MM.1S (cell line): ENCODE data around the gene TOR3A.
A peak's percentile ranks its signal among the peaks of the same experiment; 100 is the strongest.

Experiments used
- DNase-seq: peaks from one replicate; pipeline ENCODE4 v3.0.0-alpha.2; 2015
- H2AFZ ChIP-seq: fragments of 300-600 bp; sonication (generic); 2 replicates; pipeline ENCODE4 v1.6.0; 2016; ENCODE audit warnings: antibody characterized with exemption, low read length
- H3F3A ChIP-seq: fragments of 300-600 bp; sonication (generic); 2 replicates; pipeline ENCODE4 v1.6.1; 2016; ENCODE audit warnings: mild to moderate bottlenecking, antibody characterized with exemption, low read length, moderate library complexity, mixed read lengths; ENCODE audit not compliant: insufficient read depth
- H3K27ac ChIP-seq: fragments of 300-600 bp; sonication (generic); 2 replicates; pipeline ENCODE4 v1.5.1; 2016; ENCODE audit warnings: mild to moderate bottlenecking, low read length
- H3K27me3 ChIP-seq: fragments of 300-600 bp; sonication (generic); replicated peaks from 2 replicates; pipeline ENCODE4 v1.6.0; 2016; ENCODE audit warnings: low read length; ENCODE audit not compliant: insufficient read depth
- H3K36me3 ChIP-seq: fragments of 300-600 bp; sonication (generic); replicated peaks from 2 replicates; pipeline ENCODE4 v1.6.1; 2016; ENCODE audit warnings: mild to moderate bottlenecking, low read length, mixed read lengths; ENCODE audit not compliant: insufficient read depth
- H3K4me1 ChIP-seq: fragments of 300-600 bp; sonication (generic); 2 replicates; pipeline ENCODE4 v1.6.1; 2016; ENCODE audit warnings: low read length, mixed read lengths
- H3K4me2 ChIP-seq: fragments of 300-600 bp; sonication (generic); 2 replicates; pipeline ENCODE4 v1.6.0; 2016; ENCODE audit warnings: low read depth, low read length
- H3K4me3 ChIP-seq: fragments of 300-600 bp; sonication (generic); 2 replicates; pipeline ENCODE4 v1.5.1; 2016; ENCODE audit warnings: low read length, mixed read lengths
- H3K79me2 ChIP-seq: fragments of 300-600 bp; sonication (generic); 2 replicates; pipeline ENCODE4 v1.6.1; 2016; ENCODE audit warnings: mixed run types, low read length, mixed read lengths
- H3K9ac ChIP-seq: fragments of 300-600 bp; sonication (generic); 2 replicates; pipeline ENCODE4 v1.6.1; 2016; ENCODE audit warnings: low read length, mixed read lengths
- H3K9me2 ChIP-seq: fragments of 300-600 bp; sonication (generic); replicated peaks from 2 replicates; pipeline ENCODE4 v1.6.1; 2016; ENCODE audit warnings: mild to moderate bottlenecking, low read length, mixed read lengths; ENCODE audit not compliant: insufficient read depth
- H3K9me3 ChIP-seq: fragments of 300-600 bp; sonication (generic); replicated peaks from 2 replicates; pipeline ENCODE4 v1.6.1; 2016; ENCODE audit warnings: mild to moderate bottlenecking, low read length, mixed read lengths; ENCODE audit not compliant: insufficient read depth
- H4K20me1 ChIP-seq: fragments of 300-600 bp; sonication (generic); 2 replicates; pipeline ENCODE4 v1.6.1; 2016; ENCODE audit warnings: mild to moderate bottlenecking, low read length, moderate library complexity, mixed read lengths; ENCODE audit not compliant: insufficient read depth
- EZH2 ChIP-seq: fragments of 300-600 bp; sonication (generic); optimal IDR thresholded peaks from 2 replicates; pipeline ENCODE3; 2017; ENCODE audit warnings: low read depth, mild to moderate bottlenecking, antibody characterized with exemption, low read length, mixed read lengths
- EZH2phosphoT487 ChIP-seq: fragments of 300-600 bp; sonication (generic); IDR thresholded peaks from 2 replicates; pipeline ENCODE4 v1.6.1; 2018; ENCODE audit warnings: antibody characterized with exemption, low read length
- TF ChIP-seq, protein P1 (sequence below): fragments of 300-600 bp; sonication (generic); IDR thresholded peaks from 2 replicates; pipeline ENCODE4 v1.5.1; 2016; ENCODE audit warnings: antibody characterized with exemption, low read length, mixed read lengths

The TOR3A gene

DNA sequence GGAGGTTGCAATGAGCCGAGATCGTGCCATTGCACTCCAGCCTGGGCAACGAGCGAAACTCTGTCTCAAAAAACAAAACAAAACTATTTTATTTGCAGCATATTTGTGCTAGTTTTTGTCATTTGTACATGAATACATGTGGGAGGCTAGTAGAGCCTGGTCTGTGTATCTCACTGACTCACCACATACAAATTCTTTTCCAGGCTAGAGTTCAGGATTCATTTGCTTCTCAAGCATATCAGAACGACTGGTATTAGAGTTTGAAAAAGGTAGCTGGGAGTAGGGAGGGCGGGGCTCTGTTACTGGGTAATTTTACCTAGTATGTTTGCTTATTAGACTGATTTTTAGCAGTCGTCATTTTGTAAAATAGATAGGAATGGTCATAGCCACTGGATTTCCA is 4.5 kb upstream of the TOR3A start:
- H2AFZ ChIP-seq, result no peak overlapping the region
- no peaks in the 10 kb centered on the region for H3K9me3 ChIP-seq
- H4K20me1 ChIP-seq, result no peaks in the 10 kb centered on the region
- peaks cover 11% of the 10 kb centered on the region for H3K4me1 ChIP-seq
- H3K4me2 ChIP-seq, result no peak overlapping the region
- no peaks in the 10 kb centered on the region for H3K36me3 ChIP-seq
- H3F3A ChIP-seq, result peaks cover 24% of the 10 kb centered on the region
- TF ChIP-seq, protein P1, sequence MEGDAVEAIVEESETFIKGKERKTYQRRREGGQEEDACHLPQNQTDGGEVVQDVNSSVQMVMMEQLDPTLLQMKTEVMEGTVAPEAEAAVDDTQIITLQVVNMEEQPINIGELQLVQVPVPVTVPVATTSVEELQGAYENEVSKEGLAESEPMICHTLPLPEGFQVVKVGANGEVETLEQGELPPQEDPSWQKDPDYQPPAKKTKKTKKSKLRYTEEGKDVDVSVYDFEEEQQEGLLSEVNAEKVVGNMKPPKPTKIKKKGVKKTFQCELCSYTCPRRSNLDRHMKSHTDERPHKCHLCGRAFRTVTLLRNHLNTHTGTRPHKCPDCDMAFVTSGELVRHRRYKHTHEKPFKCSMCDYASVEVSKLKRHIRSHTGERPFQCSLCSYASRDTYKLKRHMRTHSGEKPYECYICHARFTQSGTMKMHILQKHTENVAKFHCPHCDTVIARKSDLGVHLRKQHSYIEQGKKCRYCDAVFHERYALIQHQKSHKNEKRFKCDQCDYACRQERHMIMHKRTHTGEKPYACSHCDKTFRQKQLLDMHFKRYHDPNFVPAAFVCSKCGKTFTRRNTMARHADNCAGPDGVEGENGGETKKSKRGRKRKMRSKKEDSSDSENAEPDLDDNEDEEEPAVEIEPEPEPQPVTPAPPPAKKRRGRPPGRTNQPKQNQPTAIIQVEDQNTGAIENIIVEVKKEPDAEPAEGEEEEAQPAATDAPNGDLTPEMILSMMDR, result no peak
- TF ChIP-seq EZH2phosphoT487 (no peak), EZH2 (no peak)
- no peaks in the 10 kb centered on the region for H3K9me2 ChIP-seq
- H3K79me2 ChIP-seq, result peaks cover 9% of the 10 kb centered on the region
- H3K4me3 ChIP-seq, result no peak overlapping the region
- no peak for DNase-seq
- no peaks in the 10 kb centered on the region for H3K27me3 ChIP-seq
- no peak overlapping the region for H3K9ac ChIP-seq
- H3K27ac ChIP-seq, result no peak overlapping the region

DNA sequence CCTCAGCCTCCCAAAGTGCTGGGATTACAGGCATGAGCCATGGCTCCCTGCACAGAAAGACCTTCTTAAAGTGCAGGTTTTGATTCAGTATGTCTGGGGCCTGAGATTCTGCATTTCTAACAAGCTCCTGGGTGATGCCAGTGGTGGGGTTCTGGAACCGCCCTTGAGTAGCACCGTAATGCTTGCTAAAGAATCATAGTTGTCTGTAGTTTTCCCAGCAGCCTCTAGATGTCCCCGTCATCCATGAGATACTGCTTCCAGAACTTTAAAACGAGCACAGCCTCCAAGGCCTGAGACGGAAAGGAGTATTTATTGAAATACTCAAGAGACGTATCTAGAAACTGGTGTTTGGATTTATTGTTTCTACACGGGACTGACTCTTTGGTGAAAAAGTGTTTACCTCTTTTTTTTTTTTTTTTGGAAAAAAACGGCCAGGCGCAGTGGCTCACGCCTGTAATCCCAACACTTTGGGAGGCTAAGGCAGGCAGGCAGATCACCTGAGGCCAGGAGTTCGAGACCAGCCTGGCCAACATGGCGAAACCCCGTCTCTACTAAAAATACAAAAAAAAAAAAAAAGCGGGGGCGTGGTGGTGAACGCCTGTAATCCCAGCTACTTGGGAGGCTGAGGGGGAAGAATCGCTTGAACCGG is 2.6 kb upstream of the TOR3A start:
- H3K4me2 ChIP-seq, result no peak overlapping the region
- no peaks in the 10 kb centered on the region for H3K9me3 ChIP-seq

DNA sequence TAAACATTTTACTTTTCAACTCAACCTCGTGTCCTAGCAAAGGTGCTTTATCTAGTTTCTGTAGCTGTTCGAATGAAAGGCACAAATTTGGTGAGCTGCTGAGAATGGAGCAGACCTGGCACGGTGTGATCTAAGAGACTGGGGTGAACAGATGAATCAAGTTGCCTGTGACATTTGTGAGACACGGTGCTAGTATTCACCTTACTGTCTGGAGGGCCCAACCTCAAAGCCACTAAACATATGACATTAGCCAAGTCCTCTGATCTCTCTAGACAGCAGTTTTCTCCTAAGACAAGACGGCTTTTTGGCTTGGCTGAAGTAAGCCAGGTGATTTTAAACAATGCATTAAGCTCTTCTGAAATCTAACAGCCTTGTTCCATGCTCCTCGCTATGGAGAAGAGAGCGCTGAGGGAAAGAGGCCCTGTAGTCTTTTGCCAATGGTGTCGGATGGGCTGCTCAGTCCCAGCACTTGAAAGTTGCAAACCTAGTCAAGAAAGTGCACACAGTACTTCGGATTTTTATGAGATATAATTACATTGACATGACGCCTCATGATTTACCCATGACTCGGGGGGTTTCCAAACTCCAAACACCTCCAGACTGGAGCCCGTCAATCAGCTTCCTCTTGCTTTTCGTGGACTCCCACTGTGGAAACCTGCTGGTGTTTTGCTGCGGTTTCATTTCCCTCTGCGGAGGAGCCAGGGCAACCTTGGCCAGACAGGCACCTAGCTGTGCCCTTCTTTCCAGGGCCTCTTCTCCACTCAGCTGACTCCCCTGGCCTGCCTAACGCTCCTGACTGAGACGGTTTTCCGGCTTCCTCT is 794 bp upstream of the TOR3A start:
- Histone ChIP-seq H3K27ac (peak overlapping the region; percentile 93), H3K79me2 (peaks cover 45% of the 10 kb centered on the region), H3K4me2 (peak overlapping the region; percentile 91), H3K27me3 (no peaks in the 10 kb centered on the region), H3K9me3 (no peaks in the 10 kb centered on the region), H3K9me2 (no peaks in the 10 kb centered on the region), H2AFZ (peak overlapping the region; percentile 20), H3K4me3 (peak overlapping the region; percentile 57), H3F3A (peaks cover 41% of the 10 kb centered on the region), H3K4me1 (peaks cover 33% of the 10 kb centered on the region), H4K20me1 (no peaks in the 10 kb centered on the region), H3K9ac (peak overlapping the region; percentile 99), H3K36me3 (peaks cover 12% of the 10 kb centered on the region)
- TF ChIP-seq, protein P1, result no peak
- peak; percentile 71 for DNase-seq

More for the DNA sequence above, 2.6 kb upstream of the TOR3A start:
- TF ChIP-seq EZH2, result no peak
- TF ChIP-seq EZH2phosphoT487, result no peak
- TF ChIP-seq, protein P1, result peak; percentile 84
- no peaks in the 10 kb centered on the region for H3K27me3 ChIP-seq
- peaks cover 37% of the 10 kb centered on the region for H3F3A ChIP-seq
- peaks cover 18% of the 10 kb centered on the region for H3K4me1 ChIP-seq
- no peaks in the 10 kb centered on the region for H4K20me1 ChIP-seq
- peaks cover 27% of the 10 kb centered on the region for H3K79me2 ChIP-seq
- H3K4me3 ChIP-seq, result no peak overlapping the region
- no peak overlapping the region for H3K27ac ChIP-seq
- H3K36me3 ChIP-seq, result no peaks in the 10 kb centered on the region
- H3K9ac ChIP-seq, result no peak overlapping the region
- peak; percentile 89 for DNase-seq
- no peak overlapping the region for H2AFZ ChIP-seq
- H3K9me2 ChIP-seq, result no peaks in the 10 kb centered on the region
